Esophagus muscularis mucosa (tissue), 4 donors: Measurements from ENCODE around the gene PSMC3. TPM values are rescaled to one million over a fixed set of nuclear protein-coding genes. Genes with fewer than 3 reads are reported as not detected.

Experiments
- DNase-seq: peaks from one replicate; pipeline ENCODE4 v3.0.0-alpha.2; 2017; ENCODE audit errors: extremely low spot score
- H3K27ac ChIP-seq, 4 donors: fragments of 200-600 bp; sonication (generic); replicated peaks in 1 of 4; 1 replicate in 3 of 4; 2 replicates in 1 of 4; pipeline ENCODE4 v1.5.1; 2016 to 2019; ENCODE audit warnings: mild to moderate bottlenecking in 1 of 4
- H3K27me3 ChIP-seq, 4 donors: fragments of 200-600 bp; sonication (generic); one replicate each; pipeline versions ENCODE4 v1.5.1 to v1.6.0; 2016 to 2019
- H3K36me3 ChIP-seq, 4 donors: fragments of 200-600 bp; sonication (generic); one replicate each; pipeline ENCODE4 v1.5.1; 2016 to 2019
- H3K4me1 ChIP-seq, 4 donors: fragments of 200-600 bp; sonication (generic); one replicate each; pipeline ENCODE4 v1.5.1; 2016 to 2019
- H3K4me3 ChIP-seq, 4 donors: fragments of 200-600 bp; sonication (generic); 1 replicate in 2 of 4; 2 replicates in 2 of 4; pipeline ENCODE4 v1.5.1; 2016 to 2019; ENCODE audit warnings: mild to moderate bottlenecking in 4 of 4, moderate library complexity in 1 of 4
- H3K9me3 ChIP-seq, 4 donors: fragments of 200-600 bp; sonication (generic); 1 replicate in 3 of 4; 2 replicates in 1 of 4; pipeline ENCODE4 v1.5.1; 2016 to 2019
- EP300 ChIP-seq: sonication (generic); formaldehyde crosslinking; IDR thresholded peaks from one replicate; pipeline ENCODE4 v1.6.1; 2017; ENCODE audit warnings: antibody characterized with exemption
- POLR2A ChIP-seq: fragments of 450-650 bp; IDR thresholded peaks from one replicate; pipeline ENCODE4 v1.6.1; 2017; ENCODE audit warnings: antibody characterized with exemption, moderate library complexity, mild to moderate bottlenecking, low read depth
- POLR2AphosphoS5 ChIP-seq, 2 donors: sonication (generic); formaldehyde crosslinking; IDR thresholded peaks; one replicate each; pipeline ENCODE4 v1.6.1; 2017; ENCODE audit warnings: antibody characterized with exemption in 2 of 2
- WGBS: methylation state at CpG from one replicate; pipeline ENCODE4 v1.1.5; 2018; 5-methylcytosine and 5-hydroxymethylcytosine counted together
- intact Hi-C: fragments of 100-400 bp; cut with DNase I; formaldehyde crosslinking; loops from one replicate; pipeline ENCODE4 v1.15.1; 2023
- total RNA-seq, 4 donors: library from RNA; depleted of rRNA; stranded (reverse); fragments of >200 nt; gene quantifications; one replicate each; pipeline versions ENCODE4 v1.1.0 to v1.2.1, GENCODE V29; 2016
- TF ChIP-seq, protein P1 (sequence below), 3 experiments: fragments of 200-600 bp in 2 of 3; fragments of 450-650 bp in 1 of 3; sonication (generic) in 2 of 3; IDR thresholded peaks; one replicate each; pipeline ENCODE4 v1.5.1; 2017 to 2019; ENCODE audit warnings: antibody characterized with exemption in 3 of 3, mild to moderate bottlenecking in 2 of 3, moderate library complexity in 1 of 3

The PSMC3 gene
- total RNA-seq, 4 donors from 2014 or later, result 163 to 197 (median 182) TPM

DNA sequence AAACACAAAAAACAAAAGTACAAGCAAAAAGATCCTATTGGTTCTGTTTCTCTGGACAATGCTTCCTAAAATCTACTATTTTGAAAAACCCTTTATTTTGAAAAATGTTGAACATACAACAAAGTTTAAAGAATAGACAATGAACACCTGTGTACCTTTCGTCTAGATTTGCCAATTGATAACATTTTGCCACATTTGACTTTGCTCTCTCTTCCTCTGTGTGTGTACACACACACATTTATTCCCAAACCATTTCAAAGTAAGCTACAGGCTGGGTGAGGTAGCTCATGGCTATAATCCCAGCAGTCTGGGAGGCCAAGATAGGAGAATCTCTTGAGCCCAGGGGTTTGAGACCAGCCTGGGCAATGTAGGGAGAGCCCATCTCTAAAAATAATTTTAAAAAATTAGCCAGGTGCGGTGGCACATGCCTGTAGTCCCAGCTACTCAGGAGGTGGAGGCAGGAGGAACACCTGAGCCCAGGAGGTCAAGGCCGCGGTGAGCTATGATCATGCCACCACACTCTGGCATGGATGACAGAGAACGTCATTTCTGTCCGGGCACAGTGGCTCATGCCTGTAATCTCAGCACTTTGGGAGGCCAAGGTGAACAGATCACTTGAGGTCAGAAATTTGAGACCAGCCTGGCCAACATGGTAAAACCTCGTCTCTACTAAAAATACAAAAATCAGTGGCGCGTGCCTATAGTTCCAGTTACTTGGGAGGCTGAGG is 5.3 kb upstream of the PSMC3 start:
- Histone ChIP-seq H3K27me3 (no peaks in the 10 kb centered on the region), H3K36me3 (no peaks in the 10 kb centered on the region), H3K27ac (no peak overlapping the region), H3K4me1 (peaks cover 0 to 17% (median 13%) of the 10 kb centered on the region in 4 donors), H3K9me3 (no peaks in the 10 kb centered on the region), H3K4me3 (no peak overlapping the region)
- intact Hi-C loops, result no loop called here
- TF ChIP-seq, protein P1, sequence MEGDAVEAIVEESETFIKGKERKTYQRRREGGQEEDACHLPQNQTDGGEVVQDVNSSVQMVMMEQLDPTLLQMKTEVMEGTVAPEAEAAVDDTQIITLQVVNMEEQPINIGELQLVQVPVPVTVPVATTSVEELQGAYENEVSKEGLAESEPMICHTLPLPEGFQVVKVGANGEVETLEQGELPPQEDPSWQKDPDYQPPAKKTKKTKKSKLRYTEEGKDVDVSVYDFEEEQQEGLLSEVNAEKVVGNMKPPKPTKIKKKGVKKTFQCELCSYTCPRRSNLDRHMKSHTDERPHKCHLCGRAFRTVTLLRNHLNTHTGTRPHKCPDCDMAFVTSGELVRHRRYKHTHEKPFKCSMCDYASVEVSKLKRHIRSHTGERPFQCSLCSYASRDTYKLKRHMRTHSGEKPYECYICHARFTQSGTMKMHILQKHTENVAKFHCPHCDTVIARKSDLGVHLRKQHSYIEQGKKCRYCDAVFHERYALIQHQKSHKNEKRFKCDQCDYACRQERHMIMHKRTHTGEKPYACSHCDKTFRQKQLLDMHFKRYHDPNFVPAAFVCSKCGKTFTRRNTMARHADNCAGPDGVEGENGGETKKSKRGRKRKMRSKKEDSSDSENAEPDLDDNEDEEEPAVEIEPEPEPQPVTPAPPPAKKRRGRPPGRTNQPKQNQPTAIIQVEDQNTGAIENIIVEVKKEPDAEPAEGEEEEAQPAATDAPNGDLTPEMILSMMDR (IDR thresholded peaks at IDR 0.05), result no peak
- TF ChIP-seq POLR2AphosphoS5 (IDR thresholded peaks at IDR 0.05), result no peak
- no peak for TF ChIP-seq POLR2A
- no peak for DNase-seq
- 90% methylated on average over 9 of the region's 9 CpGs for WGBS

DNA sequence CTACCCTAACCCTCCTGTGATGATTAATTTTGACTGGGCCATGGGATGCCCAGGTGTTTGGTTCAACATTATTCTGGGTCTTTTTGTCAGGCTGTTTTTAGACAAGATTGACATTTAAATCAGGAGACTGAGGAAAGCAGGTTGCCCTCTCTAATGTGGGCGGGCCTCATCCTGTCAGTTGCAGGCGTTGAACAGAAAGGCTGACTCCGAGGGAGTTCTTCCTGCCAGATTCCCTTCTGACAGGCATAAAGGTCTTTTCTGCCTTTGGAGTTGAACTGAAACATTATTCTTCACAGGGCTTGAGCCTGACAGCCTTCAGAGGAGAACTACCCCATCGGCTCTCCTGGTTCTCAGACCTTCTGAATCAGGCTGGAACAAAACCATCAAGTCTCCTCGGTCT is 4.3 kb upstream of the PSMC3 start:
- H3K4me3 ChIP-seq, result no peak overlapping the region
- DNase-seq, result no peak
- H3K4me1 ChIP-seq, result peaks cover 1 to 19% (median 16%) of the 10 kb centered on the region in 4 donors
- intact Hi-C loops, result no loop called here
- H3K36me3 ChIP-seq, result no peaks in the 10 kb centered on the region
- H3K9me3 ChIP-seq, result no peaks in the 10 kb centered on the region
- WGBS, result 73% methylated on average over 5 of the region's 5 CpGs
- no peak overlapping the region for H3K27ac ChIP-seq
- TF ChIP-seq, protein P1 (IDR thresholded peaks at IDR 0.05), result no peak
- TF ChIP-seq POLR2AphosphoS5 (IDR thresholded peaks at IDR 0.05), result no peak
- TF ChIP-seq POLR2A, result no peak
- no peak for TF ChIP-seq EP300
- no peaks in the 10 kb centered on the region for H3K27me3 ChIP-seq

DNA sequence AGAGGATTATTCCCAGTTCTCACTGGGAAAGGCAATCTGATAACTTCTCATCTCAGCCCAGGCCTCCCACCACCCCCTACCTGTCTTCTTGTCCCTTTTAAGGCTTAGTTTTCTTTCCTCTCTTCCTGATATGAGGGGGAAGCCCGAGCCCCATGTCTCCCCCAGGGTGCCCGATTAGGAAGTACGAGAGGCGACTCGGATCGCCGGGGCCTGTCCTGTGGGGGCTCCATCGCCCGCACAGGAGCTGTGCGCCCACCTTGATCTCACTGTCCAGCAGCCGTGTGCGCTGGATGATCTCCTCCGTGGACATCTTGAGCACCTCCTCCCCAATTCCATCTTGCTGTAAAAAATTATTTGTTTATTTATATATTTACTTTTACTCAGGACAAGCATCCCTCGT is 628 bp downstream of the PSMC3 start:
- 2% methylated on average over 14 of the region's 14 CpGs for WGBS
- no peak for DNase-seq
- Histone ChIP-seq H3K27me3 (no peaks in the 10 kb centered on the region), H3K4me1 (peaks cover 16 to 31% (median 24%) of the 10 kb centered on the region in 4 donors), H3K36me3 (peaks cover 42 to 45% (median 44%) of the 10 kb centered on the region in 4 donors), H3K9me3 (no peaks in the 10 kb centered on the region), H3K27ac (peak overlapping the region; percentile 87 to 93 (median 92)), H3K4me3 (peak overlapping the region; percentile 85 to 95 (median 91))
- intact Hi-C loops, result no loop called here
- TF ChIP-seq EP300, result no peak
- no peak for TF ChIP-seq POLR2A
- TF ChIP-seq POLR2AphosphoS5 (IDR thresholded peaks at IDR 0.05), result no peak
- TF ChIP-seq, protein P1 (IDR thresholded peaks at IDR 0.05), result no peak

DNA sequence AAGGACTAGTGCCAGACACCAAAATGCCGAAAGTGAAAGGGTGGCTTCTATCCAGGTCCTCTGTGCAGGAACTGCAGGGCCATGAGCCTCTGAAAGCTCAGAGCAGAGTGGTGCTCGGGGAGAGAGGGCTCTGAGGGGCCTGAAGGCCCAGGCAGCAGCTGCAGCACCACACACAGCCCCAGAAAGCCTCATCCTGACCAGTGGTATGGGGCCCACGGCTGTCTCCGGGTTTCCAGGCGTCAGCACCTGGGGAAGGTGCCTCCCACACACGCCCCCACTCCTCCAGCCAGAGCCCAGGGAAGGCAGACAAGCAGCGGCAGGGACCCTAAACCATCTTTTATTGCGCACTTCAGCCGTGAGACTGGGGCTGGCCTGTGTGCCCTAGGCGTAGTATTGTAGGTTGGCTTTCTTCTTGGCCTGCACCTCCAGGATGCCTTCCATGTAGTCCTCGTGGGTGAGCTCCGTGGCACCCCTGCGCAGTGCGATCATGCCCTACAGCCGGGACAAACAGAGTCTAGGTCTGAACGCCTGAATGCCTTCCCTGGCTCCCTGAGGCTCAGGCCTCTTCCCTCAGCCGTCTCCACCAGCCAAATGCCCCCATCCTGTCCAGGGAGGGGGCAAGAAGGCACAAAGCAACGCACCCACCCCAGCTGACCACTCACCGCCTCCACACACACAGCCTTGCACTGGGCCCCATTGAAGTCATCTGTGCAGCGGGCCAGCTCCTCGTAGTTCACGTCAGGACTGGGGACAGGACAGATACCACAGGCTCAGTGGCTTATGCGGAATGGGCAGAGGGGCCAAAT is 7.6 kb downstream of the PSMC3 start:
- intact Hi-C loops, result no loop called here
- no peak for DNase-seq
- H3K4me1 ChIP-seq, result peaks cover 33 to 54% (median 50%) of the 10 kb centered on the region in 4 donors
- H3K4me3 ChIP-seq, result no peak overlapping the region
- H3K27me3 ChIP-seq, result no peaks in the 10 kb centered on the region
- peaks cover 68 to 96% (median 84%) of the 10 kb centered on the region in 4 donors for H3K36me3 ChIP-seq
- WGBS, result 77% methylated on average over 13 of the region's 23 CpGs
- peak overlapping the region; percentile 88 to 98 (median 90) for H3K27ac ChIP-seq
- H3K9me3 ChIP-seq, result no peaks in the 10 kb centered on the region
- TF ChIP-seq POLR2A (no peak), POLR2AphosphoS5 (IDR thresholded peaks at IDR 0.05) (peak in 1 of 2 donors; percentile 8)
- TF ChIP-seq, protein P1 (IDR thresholded peaks at IDR 0.05), result no peak
